ENCODE measurements around the gene MAP3K12.

DNA sequence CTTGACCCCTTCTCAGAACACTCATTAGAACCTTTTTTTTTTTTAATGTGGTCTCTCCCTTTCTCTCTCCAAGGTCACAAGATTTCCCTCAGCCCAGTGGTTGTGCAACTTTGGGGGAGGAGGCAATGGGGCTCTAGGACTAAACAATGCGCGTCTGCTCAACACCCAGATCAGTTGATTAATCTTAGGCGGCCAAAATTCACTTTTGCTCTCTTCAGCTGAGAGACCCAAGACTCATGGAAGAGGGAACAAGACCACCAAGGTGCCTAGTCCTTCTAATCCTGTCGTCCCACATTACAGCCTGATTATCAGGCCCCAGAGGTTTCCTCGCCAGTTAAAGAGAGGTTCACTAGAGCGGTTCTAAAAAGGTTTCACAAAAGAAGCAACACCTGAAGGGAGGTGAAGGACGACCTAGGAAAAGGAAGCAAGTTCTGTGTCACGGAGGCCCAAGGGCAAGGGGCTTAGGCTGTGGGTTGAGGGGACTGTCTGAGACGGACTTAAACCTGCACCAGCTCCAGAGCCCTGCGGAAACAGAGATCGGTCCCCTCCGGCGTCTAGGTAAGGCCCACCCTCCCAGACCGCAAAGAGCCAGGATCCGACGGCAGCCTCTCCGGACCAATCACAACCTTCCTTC, 1.0 kb upstream of the MAP3K12 start:
- TF ChIP-seq, protein P1, sequence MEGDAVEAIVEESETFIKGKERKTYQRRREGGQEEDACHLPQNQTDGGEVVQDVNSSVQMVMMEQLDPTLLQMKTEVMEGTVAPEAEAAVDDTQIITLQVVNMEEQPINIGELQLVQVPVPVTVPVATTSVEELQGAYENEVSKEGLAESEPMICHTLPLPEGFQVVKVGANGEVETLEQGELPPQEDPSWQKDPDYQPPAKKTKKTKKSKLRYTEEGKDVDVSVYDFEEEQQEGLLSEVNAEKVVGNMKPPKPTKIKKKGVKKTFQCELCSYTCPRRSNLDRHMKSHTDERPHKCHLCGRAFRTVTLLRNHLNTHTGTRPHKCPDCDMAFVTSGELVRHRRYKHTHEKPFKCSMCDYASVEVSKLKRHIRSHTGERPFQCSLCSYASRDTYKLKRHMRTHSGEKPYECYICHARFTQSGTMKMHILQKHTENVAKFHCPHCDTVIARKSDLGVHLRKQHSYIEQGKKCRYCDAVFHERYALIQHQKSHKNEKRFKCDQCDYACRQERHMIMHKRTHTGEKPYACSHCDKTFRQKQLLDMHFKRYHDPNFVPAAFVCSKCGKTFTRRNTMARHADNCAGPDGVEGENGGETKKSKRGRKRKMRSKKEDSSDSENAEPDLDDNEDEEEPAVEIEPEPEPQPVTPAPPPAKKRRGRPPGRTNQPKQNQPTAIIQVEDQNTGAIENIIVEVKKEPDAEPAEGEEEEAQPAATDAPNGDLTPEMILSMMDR (conservative IDR thresholded peaks at IDR 0.05): no peak
- TF ChIP-seq EZH2 (IDR thresholded peaks at IDR 0.05; ENCODE audit: low read depth): no peak

Data from PC-9 (cell line).